GM23338 (cell line): Measurements from ENCODE around the gene PRSS33. TPM values are rescaled to one million over a fixed set of nuclear protein-coding genes. Genes with fewer than 3 reads are reported as not detected.

Experiments used
- ATAC-seq: fragments of 200-7000 bp; cut with Tn5 transposase; 3 replicates; pipeline ENCODE4 v1.9.1; 2020
- DNase-seq: peaks from one replicate; pipeline ENCODE4 v3.0.0-alpha.2; 2015; ENCODE audit warnings: low spot score
- H2AFZ ChIP-seq: fragments of 200-600 bp; sonication (generic); 2 replicates; pipeline ENCODE4 v1.8.0; 2016; ENCODE audit warnings: antibody characterized with exemption, mild to moderate bottlenecking, moderate library complexity
- H3F3A ChIP-seq: fragments of 200-600 bp; sonication (generic); replicated peaks from 2 replicates; pipeline ENCODE4 v1.8.0; 2017; ENCODE audit warnings: antibody characterized with exemption, mixed run types, low read depth
- H3K27ac ChIP-seq: fragments of 200-600 bp; sonication (generic); 2 replicates; pipeline ENCODE4 v1.6.1; 2016; ENCODE audit warnings: low read depth
- H3K27me3 ChIP-seq: fragments of 200-600 bp; sonication (generic); 2 replicates; pipeline ENCODE4 v1.8.0; 2016; ENCODE audit warnings: mild to moderate bottlenecking, mixed run types, moderate library complexity; ENCODE audit not compliant: insufficient read depth
- H3K36me3 ChIP-seq: fragments of 200-600 bp; sonication (generic); 2 replicates; pipeline ENCODE4 v1.8.0; 2016; ENCODE audit warnings: mild to moderate bottlenecking; ENCODE audit not compliant: insufficient read depth
- H3K4me1 ChIP-seq: fragments of 200-600 bp; sonication (generic); 2 replicates; pipeline ENCODE4 v1.8.0; 2016; ENCODE audit warnings: mild to moderate bottlenecking, moderate library complexity; ENCODE audit not compliant: insufficient read depth
- H3K4me2 ChIP-seq: fragments of 200-600 bp; sonication (generic); 2 replicates; pipeline ENCODE4 v1.7.1; 2017; ENCODE audit warnings: mixed run types
- H3K4me3 ChIP-seq: fragments of 200-600 bp; sonication (generic); 2 replicates; pipeline ENCODE4 v1.6.1; 2016; ENCODE audit warnings: mixed run types
- H3K79me2 ChIP-seq: fragments of 200-600 bp; sonication (generic); replicated peaks from 2 replicates; pipeline ENCODE4 v1.8.0; 2017; ENCODE audit warnings: mild to moderate bottlenecking; ENCODE audit not compliant: insufficient read depth
- H3K9me2 ChIP-seq: fragments of 200-600 bp; sonication (generic); 2 replicates; pipeline ENCODE4 v1.8.0; 2017; ENCODE audit not compliant: insufficient read depth
- H4K20me1 ChIP-seq: fragments of 200-600 bp; sonication (generic); replicated peaks from 2 replicates; pipeline ENCODE4 v1.8.0; 2017; ENCODE audit warnings: mild to moderate bottlenecking; ENCODE audit not compliant: insufficient read depth
- H3K27ac Mint-ChIP-seq: 2 replicates; pipeline ENCODE4 v1.8.0; 2020; ENCODE audit warnings: inconsistent platforms, mild to moderate bottlenecking, moderate library complexity, mixed read lengths
- H3K27me3 Mint-ChIP-seq: 3 replicates; pipeline ENCODE4 v1.8.0; 2022; ENCODE audit warnings: low read depth, mild to moderate bottlenecking, moderate library complexity, mixed read lengths, inconsistent platforms; ENCODE audit not compliant: insufficient read depth, poor library complexity
- H3K36me3 Mint-ChIP-seq: 3 replicates; pipeline ENCODE4 v1.8.0; 2021; ENCODE audit warnings: low read depth, mild to moderate bottlenecking, inconsistent platforms, moderate library complexity, mixed read lengths
- H3K4me1 Mint-ChIP-seq: 3 replicates; pipeline ENCODE4 v1.8.0; 2020; ENCODE audit warnings: mild to moderate bottlenecking, inconsistent platforms, mixed read lengths
- H3K4me3 Mint-ChIP-seq: 3 replicates; pipeline ENCODE4 v1.8.0; 2021; ENCODE audit warnings: moderate library complexity, mild to moderate bottlenecking, inconsistent platforms, mixed read lengths
- H3K9me3 Mint-ChIP-seq: 3 replicates; pipeline ENCODE4 v1.8.0; 2020; ENCODE audit warnings: moderate library complexity, mild to moderate bottlenecking, inconsistent platforms, mixed read lengths
- CTCF ChIP-seq, 2 experiments: fragments of 200-600 bp in 1 of 2; sonication (generic) in 1 of 2; conservative IDR thresholded peaks; 2 replicates each; pipeline versions ENCODE4 v1.5.1 to v1.6.1; 2016 to 2017; ENCODE audit warnings: antibody characterized with exemption in 2 of 2, low read depth in 2 of 2, mild to moderate bottlenecking in 2 of 2, moderate library complexity in 1 of 2
- ETS1 ChIP-seq: IDR thresholded peaks from 2 replicates; pipeline ENCODE4 v1.6.1; 2016; ENCODE audit warnings: antibody characterized with exemption
- EZH2 ChIP-seq: fragments of 200-600 bp; sonication (generic); IDR thresholded peaks from one replicate; pipeline ENCODE4 v1.8.0; 2017; ENCODE audit warnings: antibody characterized with exemption, mild to moderate bottlenecking, low read depth; ENCODE audit not compliant: unreplicated experiment
- EZH2phosphoT487 ChIP-seq: fragments of 200-600 bp; sonication (generic); IDR thresholded peaks from one replicate; pipeline ENCODE4 v1.8.1; 2018; ENCODE audit warnings: antibody characterized with exemption; ENCODE audit not compliant: unreplicated experiment
- JUNB ChIP-seq: IDR thresholded peaks from one replicate; pipeline ENCODE4 v1.6.1; 2016; ENCODE audit warnings: antibody characterized with exemption; ENCODE audit not compliant: unreplicated experiment
- NANOG ChIP-seq: IDR thresholded peaks from 2 replicates; pipeline ENCODE4 v1.6.1; 2016; ENCODE audit warnings: antibody characterized with exemption, borderline replicate concordance
- STAT1 ChIP-seq: IDR thresholded peaks from one replicate; pipeline ENCODE4 v1.6.1; 2016; ENCODE audit warnings: antibody characterized with exemption; ENCODE audit not compliant: unreplicated experiment
- ZNF114 ChIP-seq: fragments of 250-450 bp; sonication (Bioruptor Pico); IDR thresholded peaks from 2 replicates; pipeline ENCODE4 v1.5.0; 2020; ENCODE audit warnings: mild to moderate bottlenecking, moderate library complexity
- ZNF331 ChIP-seq: fragments of 250-450 bp; sonication (Bioruptor Pico); IDR thresholded peaks from 2 replicates; pipeline ENCODE4 v1.5.0; 2020; ENCODE audit warnings: low read depth, mild to moderate bottlenecking, moderate library complexity
- ZNF462 ChIP-seq: fragments of 250-450 bp; sonication (Bioruptor Pico); IDR thresholded peaks from 2 replicates; pipeline ENCODE4 v1.5.0; 2020; ENCODE audit warnings: mild to moderate bottlenecking, moderate library complexity
- polyA plus RNA-seq: library from polyadenylated mRNA; unstranded; fragments of >200 nt; fragmentation: Nextera tagmentation; extraction: Ambion mirVana; gene quantifications from 2 replicates; pipeline ENCODE4 v1.2.1, GENCODE V29; 2016
- total RNA-seq: library from RNA; depleted of rRNA; stranded (reverse); fragments of >200 nt; shearing (Covaris generic); gene quantifications from 2 replicates; pipeline ENCODE4 v1.2.3, GENCODE V29; 2014

PRSS33 gene
- total and polyA plus RNA-seq, 2 experiments from 2014 or later: 0.24 to 1.4 TPM

GRCh38 chr16:2766430-2767139 is 20.8 kb downstream of the PRSS33 start:
- H3K27ac ChIP-seq: no peak overlapping the region
- Mint-ChIP-seq H3K4me3 (no peak overlapping the region; the same call in 2 of the 3 replicates), H3K4me1 (peaks cover 34% of the 10 kb centered on the region), H3K27ac (no peak overlapping the region), H3K36me3 (peaks cover 100% of the 10 kb centered on the region), H3K27me3 (peaks cover 69% of the 10 kb centered on the region), H3K9me3 (peaks cover 51% of the 10 kb centered on the region)
- no peak overlapping the region for H3K4me3 ChIP-seq
- peaks cover 71% of the 10 kb centered on the region for H3K79me2 ChIP-seq
- peaks cover 18% of the 10 kb centered on the region for H4K20me1 ChIP-seq
- no peak for TF ChIP-seq ETS1
- no peak for TF ChIP-seq EZH2
- no peak for TF ChIP-seq NANOG
- TF ChIP-seq ZNF462 (CRISPR knock-in tag): no peak
- no peak for TF ChIP-seq CTCF (conservative IDR thresholded peaks at IDR 0.05; ENCODE audit: low read depth in 2 of 2)
- TF ChIP-seq EZH2phosphoT487: no peak
- TF ChIP-seq ZNF331 (CRISPR knock-in tag): no peak
- TF ChIP-seq JUNB: no peak
- no peak for TF ChIP-seq ZNF114 (CRISPR knock-in tag)
- no peak for TF ChIP-seq STAT1
- no peak overlapping the region for H2AFZ ChIP-seq
- H3K36me3 ChIP-seq: peaks cover 74% of the 10 kb centered on the region
- peaks cover 39% of the 10 kb centered on the region for H3K9me2 ChIP-seq
- H3K27me3 ChIP-seq: peaks cover 9% of the 10 kb centered on the region
- ATAC-seq: no peak
- H3K4me2 ChIP-seq: no peak overlapping the region
- DNase-seq: no peak
- peaks cover 79% of the 10 kb centered on the region for H3F3A ChIP-seq
- H3K4me1 ChIP-seq: no peaks in the 10 kb centered on the region
